ENCODE results near the gene ZFX. TPM values are rescaled to one million over a fixed set of nuclear protein-coding genes. Genes with fewer than 3 reads are reported as not detected.

ZFX gene
- total and polyA plus RNA-seq, 2 of the 8 experiments (the other 6 are each of a cell fraction or from before 2014, with no cell fraction given), result 2.8 to 22.0 TPM

- Histone ChIP-seq H4K20me1 (replicated peaks in 1 of 2; ENCODE audit: control insufficient read depth in 1 of 2, insufficient read depth in 2 of 2, low read length in 2 of 2) (no peaks in the 10 kb centered on the region), H3K4ac (replicated peaks; ENCODE audit: insufficient read length, low read depth, low read length) (no peak overlapping the region), H3K4me3 (ENCODE audit: extremely low read depth in 1 of 4, insufficient read depth in 2 of 4, low read depth in 3 of 4, low read length in 4 of 4) (no peak overlapping the region), H2AK5ac (ENCODE audit: low read depth, low read length) (no peak overlapping the region), H2BK20ac (ENCODE audit: low read length) (no peak overlapping the region), H3K56ac (replicated peaks; ENCODE audit: insufficient read length, low read depth, low read length) (no peak overlapping the region), H4K5ac (ENCODE audit: insufficient read length, low read depth, low read length) (no peak overlapping the region), H3K27ac (ENCODE audit: low read depth, low read length) (no peak overlapping the region), H4K91ac (replicated peaks; ENCODE audit: insufficient read length, low read length) (no peak overlapping the region), H2AFZ (ENCODE audit: low read length) (no peak overlapping the region), H3K18ac (ENCODE audit: extremely low read depth, low read length) (no peak overlapping the region), H3K27me3 (replicated peaks in 1 of 4; ENCODE audit: control insufficient read depth in 3 of 4, extremely low read depth in 1 of 4, insufficient read depth in 3 of 4, low read length in 3 of 4) (no peaks in the 10 kb centered on the region), H2BK120ac (replicated peaks; ENCODE audit: low read depth, low read length) (no peak overlapping the region), H3K4me2 (ENCODE audit: insufficient read depth in 1 of 2, low read depth in 2 of 2, low read length in 2 of 2) (no peak overlapping the region), H3K36me3 (ENCODE audit: control insufficient read depth in 2 of 4, insufficient read depth in 4 of 4, low read length in 3 of 4) (no peaks in the 10 kb centered on the region), H3K79me1 (ENCODE audit: low read depth, low read length) (no peaks in the 10 kb centered on the region), H2BK15ac (ENCODE audit: low read length) (no peak overlapping the region), H3K23ac (ENCODE audit: insufficient read length) (no peak overlapping the region), H3K14ac (ENCODE audit: insufficient read length) (no peak overlapping the region), H4K8ac (ENCODE audit: extremely low read depth, insufficient read depth, low read length) (no peak overlapping the region), H3K23me2 (ENCODE audit: low read depth, low read length) (no peaks in the 10 kb centered on the region), H3K4me1 (replicated peaks in 1 of 4; ENCODE audit: control insufficient read depth in 3 of 4, insufficient read depth in 4 of 4, low read length in 3 of 4) (no peaks in the 10 kb centered on the region), H2BK5ac (ENCODE audit: low read depth, low read length) (no peak overlapping the region), H3K79me2 (ENCODE audit: control insufficient read depth in 1 of 2, insufficient read depth in 2 of 2, low read length in 2 of 2) (peaks cover 0 to 27% of the 10 kb centered on the region in 2 experiments; a peak in 2 of 4 replicates), H3K9me3 (ENCODE audit: insufficient read depth in 2 of 2, low read depth in 1 of 2, low read length in 1 of 2) (no peaks in the 10 kb centered on the region), H3K9ac (replicated peaks in 1 of 4; ENCODE audit: extremely low read depth in 1 of 4, low read depth in 3 of 4, low read length in 3 of 4) (no peak overlapping the region), H2BK12ac (ENCODE audit: low read depth, low read length) (no peak overlapping the region)
- POLR2A ChIA-PET (ENCODE audit: partially characterized antibody), result no interaction called here
- FAIRE-seq, result no peak
- DNase-seq (ENCODE audit: low read depth in 1 of 2, low spot score in 2 of 2), result no peak
- no peak for TF ChIP-seq ZNF274 (IDR thresholded peaks at IDR 0.05; ENCODE audit: borderline replicate concordance, extremely low read depth, low read length)
- no peak for TF ChIP-seq SIN3A (conservative IDR thresholded peaks at IDR 0.05 in 1 of 2, IDR thresholded peaks at IDR 0.05 in 1 of 2; ENCODE audit: low read depth in 1 of 2, low read length in 2 of 2)
- TF ChIP-seq SIX5 (IDR thresholded peaks at IDR 0.05; ENCODE audit: low read depth, low read length), result no peak
- CTCF ChIA-PET (ENCODE audit: partially characterized antibody), result no interaction called here
- WGBS, 2 experiments (ENCODE audit: extremely low coverage in 1 of 2, insufficient coverage in 1 of 2, insufficient read length in 1 of 2, insufficient replicate concordance in 2 of 2, low coverage in 1 of 2, low lambda C conversion rate in 2 of 2, missing lambda C conversion rate in 1 of 2), result 100% methylated on average over 1 of the region's 1 CpG; no CpG with 5 or more reads in 1 of the 2 experiments
Measured at GRCh38 chrX:24196509-24196908, 47.0 kb downstream of the ZFX start.

Measured in H1 (cell line).